Measurements from ENCODE around the gene SUSD4. TPM values are rescaled to one million over a fixed set of nuclear protein-coding genes. Genes with fewer than 3 reads are reported as not detected.

Gene SUSD4
- total and polyA plus RNA-seq, 9 of the 15 experiments (the other 6 are each of a cell fraction or from before 2014, with no cell fraction given) = 0.06 to 1.7 (median 0.09) TPM; not detected in 4

GRCh38 chr1:223344491-223344890, 19.5 kb downstream of the SUSD4 start:
- Histone ChIP-seq H3K4me3 (no peak overlapping the region), H3K4me2 (ENCODE audit: insufficient read depth, low read length) (no peak overlapping the region), H3K27me3 (ENCODE audit: control insufficient read depth in 2 of 2, insufficient read depth in 2 of 2, low read length in 2 of 2) (peaks cover 5 to 38% of the 10 kb centered on the region in 2 experiments; a peak in 3 of 5 replicates), H4K20me1 (replicated peaks; ENCODE audit: control insufficient read depth, insufficient read depth, low read length) (no peaks in the 10 kb centered on the region), H3K9ac (ENCODE audit: insufficient read depth in 1 of 2, low read depth in 2 of 2, low read length in 2 of 2) (no peak overlapping the region), H3K36me3 (ENCODE audit: control insufficient read depth, insufficient read depth, low read length) (no peaks in the 10 kb centered on the region), H3K79me2 (ENCODE audit: control insufficient read depth, insufficient read depth, low read length) (no peaks in the 10 kb centered on the region), H3K9me1 (ENCODE audit: control insufficient read depth, insufficient read depth, low read length) (no peaks in the 10 kb centered on the region), H3K27ac (ENCODE audit: extremely low read depth, low read depth, low read length) (no peak overlapping the region), H2AFZ (ENCODE audit: low read depth, low read length) (no peak overlapping the region), H3K4me1 (replicated peaks in 1 of 2; ENCODE audit: control insufficient read depth in 2 of 2, insufficient read depth in 2 of 2, low read length in 2 of 2) (no peaks in the 10 kb centered on the region), H3K9me3 (replicated peaks; ENCODE audit: control insufficient read depth, insufficient read depth, low read depth, low read length) (no peaks in the 10 kb centered on the region)
- intact Hi-C loops (cut with micrococcal nuclease) (loop anchor here (10.0 kb wide), 1 partner anchor 210 kb away; no protein-coding TSS in a partner anchor), in situ Hi-C loops (cut with MboI) (no loop called here)
- CTCF ChIA-PET (ENCODE audit: low intra/inter-chr PET ratio) = no interaction called here
- 6% methylated on average over 6 of the region's 6 CpGs for WGBS (ENCODE audit: insufficient coverage, low coverage, missing lambda C conversion rate)
- TF ChIP-seq EZH2 (IDR thresholded peaks at IDR 0.05; ENCODE audit: borderline replicate concordance, low read depth, low read length) (no peak), MYC (IDR thresholded peaks at IDR 0.05; ENCODE audit: low read depth, low read length) (no peak), MYC (CRISPR knock-in tag; IDR thresholded peaks at IDR 0.05; ENCODE audit: borderline replicate concordance, low read depth) (no peak), POLR3A (IDR thresholded peaks at IDR 0.05; ENCODE audit: borderline replicate concordance, extremely low read depth, insufficient read depth, insufficient read length) (no peak), HNRNPLL (IDR thresholded peaks at IDR 0.05; ENCODE audit: low read depth, low read length, poor library complexity, severe bottlenecking) (no peak), EGR1 (conservative IDR thresholded peaks at IDR 0.05) (no peak), CC2D1A (IDR thresholded peaks at IDR 0.05) (no peak), RNF219 (CRISPR knock-in tag; IDR thresholded peaks at IDR 0.05) (no peak), KAT2B (IDR thresholded peaks at IDR 0.05; ENCODE audit: low read depth, low read length) (no peak), RFX1 (IDR thresholded peaks at IDR 0.05) (no peak), JUND (IDR thresholded peaks at IDR 0.05; ENCODE audit: borderline replicate concordance, low read depth, low read length) (no peak), JUND (tag; IDR thresholded peaks at IDR 0.05; ENCODE audit: borderline replicate concordance, low read depth, low read length) (no peak), ZNF561 (CRISPR knock-in tag; conservative IDR thresholded peaks at IDR 0.05) (no peak), HNRNPL (IDR thresholded peaks at IDR 0.05; ENCODE audit: low read depth, low read length) (no peak), ZBTB1 (CRISPR knock-in tag; IDR thresholded peaks at IDR 0.05; ENCODE audit: borderline replicate concordance, low read depth) (no peak), PHF8 (IDR thresholded peaks at IDR 0.05; ENCODE audit: borderline replicate concordance, low read length) (no peak), DLX4 (CRISPR knock-in tag; IDR thresholded peaks at IDR 0.05) (no peak), ZFP30 (CRISPR knock-in tag; IDR thresholded peaks at IDR 0.05; ENCODE audit: borderline replicate concordance) (no peak)
- FAIRE-seq = peak; percentile 69
- no peak for ATAC-seq
- no TSS peak for BruUV-seq (replicated peaks)
- POLR2A ChIA-PET = interaction anchor here (0.7 kb wide), 1 partner anchor 22 kb away, joined by 3 read pairs; no protein-coding TSS in a partner anchor
- DNase-seq (ENCODE audit: extremely low read depth in 1 of 4, low spot score in 3 of 4) = peak in 1 of 4 experiments; percentile 21

Data from K562 (cell line).